Smooth muscle cell (in vitro differentiated cells): ENCODE measurements around the gene EXOC2. TPM values are rescaled to one million over a fixed set of nuclear protein-coding genes. Genes with fewer than 3 reads are reported as not detected.

ENCODE experiments used
- DNase-seq: peaks from one replicate; lab custom pipeline; 2025; ENCODE audit not compliant: unreplicated experiment; lab: John Stamatoyannopoulos, UW
- H2AFZ ChIP-seq: fragments of 200-600 bp; sonication (generic); 2 replicates; pipeline ENCODE4 v1.6.0; 2016; ENCODE audit warnings: antibody characterized with exemption, low read depth, mild to moderate bottlenecking
- H3F3A ChIP-seq: fragments of 200-600 bp; sonication (generic); 2 replicates; pipeline ENCODE4 v1.6.0; 2017; ENCODE audit warnings: antibody characterized with exemption, low read depth
- H3K27ac ChIP-seq: fragments of 200-600 bp; sonication (generic); 2 replicates; pipeline ENCODE4 v1.5.1; 2016; ENCODE audit warnings: low read depth, mild to moderate bottlenecking
- H3K27me3 ChIP-seq: fragments of 200-600 bp; sonication (generic); 2 replicates; pipeline ENCODE4 v1.6.1; 2016; ENCODE audit warnings: low read depth, mild to moderate bottlenecking
- H3K36me3 ChIP-seq: fragments of 200-600 bp; sonication (generic); 2 replicates; pipeline ENCODE4 v1.5.1; 2016; ENCODE audit warnings: low read depth
- H3K4me1 ChIP-seq: fragments of 200-600 bp; sonication (generic); 2 replicates; pipeline ENCODE4 v1.5.1; 2016; ENCODE audit warnings: low read depth
- H3K4me2 ChIP-seq: fragments of 200-600 bp; sonication (generic); 2 replicates; pipeline ENCODE4 v1.6.0; 2016; ENCODE audit warnings: mild to moderate bottlenecking
- H3K4me3 ChIP-seq: fragments of 200-600 bp; sonication (generic); 2 replicates; pipeline ENCODE4 v1.5.1; 2016; ENCODE audit warnings: mild to moderate bottlenecking
- H3K79me2 ChIP-seq: fragments of 200-600 bp; sonication (generic); 2 replicates; pipeline ENCODE4 v1.6.0; 2016; ENCODE audit warnings: low read depth, mild to moderate bottlenecking
- H3K9ac ChIP-seq: fragments of 200-600 bp; sonication (generic); 2 replicates; pipeline ENCODE4 v1.6.0; 2016; ENCODE audit warnings: low read depth
- H3K9me3 ChIP-seq: fragments of 200-600 bp; sonication (generic); replicated peaks from 2 replicates; pipeline ENCODE4 v1.5.1; 2016; ENCODE audit warnings: low read depth
- H4K20me1 ChIP-seq: fragments of 200-600 bp; sonication (generic); 2 replicates; pipeline ENCODE4 v1.6.0; 2016; ENCODE audit warnings: low read depth
- WGBS: methylation state at CpG from one replicate; pipeline ENCODE4 v1.1.7; 2016; ENCODE audit warnings: low lambda C conversion rate; 5-methylcytosine and 5-hydroxymethylcytosine counted together
- polyA plus RNA-seq: library from polyadenylated mRNA; unstranded; fragments of >200 nt; fragmentation: Nextera tagmentation; extraction: Ambion mirVana; gene quantifications from 2 replicates; pipeline ENCODE4 v1.2.1, GENCODE V29; 2016
- total RNA-seq: library from RNA; depleted of rRNA; stranded (reverse); fragments of >200 nt; gene quantifications from 2 replicates; pipeline ENCODE4 v1.2.3, GENCODE V29; 2014
- TF ChIP-seq, protein P1 (sequence below): fragments of 200-600 bp; sonication (generic); IDR thresholded peaks from 2 replicates; pipeline ENCODE4 v1.5.1; 2017; ENCODE audit warnings: borderline replicate concordance, mild to moderate bottlenecking, antibody characterized with exemption; ENCODE audit not compliant: insufficient read depth, poor library complexity, severe bottlenecking

Gene EXOC2
- total and polyA plus RNA-seq, 2 experiments from 2014 or later = 21.9 to 33.9 TPM

DNA sequence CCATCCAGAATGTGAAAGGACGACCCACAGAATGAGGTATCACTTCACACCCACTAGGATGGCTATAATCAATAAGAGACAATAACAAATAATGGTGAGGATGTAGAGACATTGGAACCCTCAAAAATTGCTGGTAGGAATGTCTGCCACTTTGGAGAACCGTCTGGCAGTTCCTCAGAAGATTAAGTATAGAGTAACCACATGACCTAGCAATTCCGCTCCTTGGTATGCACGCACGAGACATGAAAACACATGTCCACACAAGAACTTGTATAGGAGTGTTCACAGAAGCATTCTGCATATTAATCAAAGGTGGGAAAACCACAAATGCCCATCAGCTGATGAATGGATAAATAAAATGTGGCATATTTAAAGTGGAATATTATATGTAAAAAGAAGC is 200.8 kb downstream of the EXOC2 start:
- Histone ChIP-seq H3F3A (no peaks in the 10 kb centered on the region), H3K79me2 (no peaks in the 10 kb centered on the region), H3K4me3 (no peak overlapping the region), H3K36me3 (peaks cover 9% of the 10 kb centered on the region), H3K9ac (no peak overlapping the region), H3K27ac (no peak overlapping the region), H3K4me1 (no peaks in the 10 kb centered on the region), H4K20me1 (no peaks in the 10 kb centered on the region), H2AFZ (no peak overlapping the region), H3K4me2 (no peak overlapping the region), H3K9me3 (no peaks in the 10 kb centered on the region), H3K27me3 (no peaks in the 10 kb centered on the region)
- TF ChIP-seq, protein P1, sequence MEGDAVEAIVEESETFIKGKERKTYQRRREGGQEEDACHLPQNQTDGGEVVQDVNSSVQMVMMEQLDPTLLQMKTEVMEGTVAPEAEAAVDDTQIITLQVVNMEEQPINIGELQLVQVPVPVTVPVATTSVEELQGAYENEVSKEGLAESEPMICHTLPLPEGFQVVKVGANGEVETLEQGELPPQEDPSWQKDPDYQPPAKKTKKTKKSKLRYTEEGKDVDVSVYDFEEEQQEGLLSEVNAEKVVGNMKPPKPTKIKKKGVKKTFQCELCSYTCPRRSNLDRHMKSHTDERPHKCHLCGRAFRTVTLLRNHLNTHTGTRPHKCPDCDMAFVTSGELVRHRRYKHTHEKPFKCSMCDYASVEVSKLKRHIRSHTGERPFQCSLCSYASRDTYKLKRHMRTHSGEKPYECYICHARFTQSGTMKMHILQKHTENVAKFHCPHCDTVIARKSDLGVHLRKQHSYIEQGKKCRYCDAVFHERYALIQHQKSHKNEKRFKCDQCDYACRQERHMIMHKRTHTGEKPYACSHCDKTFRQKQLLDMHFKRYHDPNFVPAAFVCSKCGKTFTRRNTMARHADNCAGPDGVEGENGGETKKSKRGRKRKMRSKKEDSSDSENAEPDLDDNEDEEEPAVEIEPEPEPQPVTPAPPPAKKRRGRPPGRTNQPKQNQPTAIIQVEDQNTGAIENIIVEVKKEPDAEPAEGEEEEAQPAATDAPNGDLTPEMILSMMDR = no peak
- WGBS = 97% methylated on average over 5 of the region's 5 CpGs
- DNase-seq = no peak

DNA sequence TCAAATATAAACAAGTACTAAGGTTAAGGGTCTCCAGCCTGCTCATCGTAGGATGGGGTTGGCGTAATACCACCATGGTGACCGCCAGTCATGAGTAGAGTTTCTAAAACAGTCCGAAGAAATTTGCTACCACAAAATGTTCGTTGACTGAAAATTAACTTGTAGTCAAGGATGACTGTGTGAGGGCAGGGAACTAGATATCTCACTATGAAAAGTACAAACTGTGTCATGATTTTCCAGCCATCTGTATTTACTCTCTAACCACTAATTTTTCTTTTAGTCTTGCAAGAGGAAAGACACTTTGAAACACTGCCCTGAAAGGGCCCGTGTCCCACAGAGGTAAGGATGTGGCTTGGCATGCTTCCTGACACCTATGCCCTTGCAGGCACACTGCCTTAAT is 201.7 kb downstream of the EXOC2 start:
- WGBS = 99% methylated on average over 6 of the region's 6 CpGs
- H3K4me3 ChIP-seq = no peak overlapping the region
- DNase-seq = no peak

DNA sequence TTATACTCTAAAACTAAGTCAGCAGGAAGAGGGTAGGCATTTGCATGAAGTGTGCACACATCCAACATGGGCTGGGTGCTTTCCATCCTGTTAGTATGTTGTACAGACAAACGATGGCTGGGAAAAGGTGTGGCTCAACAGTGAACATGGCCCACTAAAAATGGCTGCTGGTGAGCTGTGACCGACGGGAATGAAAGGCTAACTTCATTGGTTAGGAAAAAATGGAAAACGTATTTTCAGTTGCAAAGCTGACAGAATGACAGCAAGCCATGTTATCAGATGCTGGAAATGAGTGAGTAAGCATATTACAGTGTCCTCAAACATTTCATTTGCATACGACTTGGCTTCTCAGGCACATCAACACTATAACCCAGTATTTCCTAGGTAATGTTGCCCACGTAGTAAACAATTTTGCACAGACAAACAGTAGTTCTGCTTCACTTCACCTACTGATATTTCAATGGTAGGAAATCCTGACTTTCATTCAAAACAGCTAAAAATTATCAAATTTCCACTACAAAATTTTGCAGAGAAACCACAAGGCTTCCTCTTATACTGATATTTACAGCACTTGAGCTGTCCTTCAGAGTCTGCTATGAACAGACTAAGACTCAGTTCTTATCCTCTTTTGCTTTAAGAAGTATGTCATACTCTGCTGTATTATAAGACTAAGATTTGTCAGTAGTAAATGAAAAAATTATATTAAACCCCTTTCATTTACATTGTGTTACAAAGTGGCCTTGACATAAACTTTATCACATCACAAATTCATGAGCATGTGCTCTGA is 202.5 kb downstream of the EXOC2 start:
- H3K9me3 ChIP-seq = no peaks in the 10 kb centered on the region
- WGBS = 92% methylated on average over 6 of the region's 6 CpGs
- DNase-seq = no peak
- H3F3A ChIP-seq = no peaks in the 10 kb centered on the region
- no peak overlapping the region for H3K27ac ChIP-seq
- no peaks in the 10 kb centered on the region for H4K20me1 ChIP-seq
- peaks cover 5% of the 10 kb centered on the region for H3K36me3 ChIP-seq
- no peak overlapping the region for H3K4me2 ChIP-seq
- no peaks in the 10 kb centered on the region for H3K79me2 ChIP-seq
- TF ChIP-seq, protein P1 = no peak
- H3K9ac ChIP-seq = no peak overlapping the region
- no peak overlapping the region for H3K4me3 ChIP-seq
- H3K27me3 ChIP-seq = no peaks in the 10 kb centered on the region
- no peak overlapping the region for H2AFZ ChIP-seq
- H3K4me1 ChIP-seq = no peaks in the 10 kb centered on the region

More for the DNA sequence above, 201.7 kb downstream of the EXOC2 start:
- Histone ChIP-seq H3K27me3 (no peaks in the 10 kb centered on the region), H3F3A (no peaks in the 10 kb centered on the region), H3K36me3 (peaks cover 7% of the 10 kb centered on the region), H3K9me3 (no peaks in the 10 kb centered on the region), H4K20me1 (no peaks in the 10 kb centered on the region), H3K9ac (no peak overlapping the region), H3K4me2 (no peak overlapping the region), H3K27ac (no peak overlapping the region), H3K79me2 (no peaks in the 10 kb centered on the region), H2AFZ (no peak overlapping the region), H3K4me1 (no peaks in the 10 kb centered on the region)
- TF ChIP-seq, protein P1 = no peak

DNA sequence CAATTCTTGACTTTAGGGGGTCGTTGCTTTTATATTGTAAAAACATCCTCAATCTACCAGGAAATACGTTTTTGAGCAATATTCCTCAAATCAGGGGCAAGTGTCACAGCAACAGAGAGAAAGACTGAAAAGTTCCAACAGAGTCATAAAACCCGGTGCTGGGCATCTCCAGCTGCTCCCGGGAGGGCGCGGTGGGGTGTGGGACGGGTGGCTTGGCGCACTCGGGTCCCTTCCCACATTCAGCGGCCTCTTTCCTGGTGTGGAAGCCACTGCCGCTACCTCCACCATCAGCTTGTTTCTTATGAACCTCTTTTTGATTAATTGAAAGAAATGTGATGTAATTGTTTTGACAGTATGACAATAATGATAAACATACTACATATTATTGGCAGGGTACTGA is 203.2 kb downstream of the EXOC2 start:
- no peak overlapping the region for H3K4me3 ChIP-seq
- H2AFZ ChIP-seq = no peak overlapping the region
- no peaks in the 10 kb centered on the region for H3K9me3 ChIP-seq
- H3K27me3 ChIP-seq = no peaks in the 10 kb centered on the region
- H3K4me2 ChIP-seq = no peak overlapping the region
- peaks cover 5% of the 10 kb centered on the region for H3K36me3 ChIP-seq
- DNase-seq = no peak
- no peaks in the 10 kb centered on the region for H3K4me1 ChIP-seq
- no peaks in the 10 kb centered on the region for H3F3A ChIP-seq
- H3K9ac ChIP-seq = no peak overlapping the region
- no peaks in the 10 kb centered on the region for H4K20me1 ChIP-seq
- H3K27ac ChIP-seq = no peak overlapping the region
- H3K79me2 ChIP-seq = no peaks in the 10 kb centered on the region
- WGBS = 97% methylated on average over 11 of the region's 11 CpGs
- TF ChIP-seq, protein P1 = no peak
